Endothelial cell of umbilical vein (primary cell): ENCODE results near the gene RNF4.

Experiments used
- CTCF ChIP-seq, 2 donors: IDR thresholded peaks; 1 replicate in 1 of 2; 2 replicates in 1 of 2; pipeline ENCODE4 v1.5.1; 2011; ENCODE audit warnings: low read length in 2 of 2, mild to moderate bottlenecking in 2 of 2, moderate library complexity in 2 of 2, control low read depth in 1 of 2, inconsistent platforms in 1 of 2, low read depth in 1 of 2; ENCODE audit not compliant: insufficient read depth in 1 of 2; ENCODE audit errors: extremely low read depth in 1 of 2
- EZH2 ChIP-seq: IDR thresholded peaks from 2 replicates; pipeline ENCODE4 v1.6.1; 2012; ENCODE audit warnings: borderline replicate concordance, low read depth, mild to moderate bottlenecking, moderate library complexity, low read length, inconsistent platforms; ENCODE audit not compliant: severe bottlenecking
- JUN ChIP-seq: IDR thresholded peaks from 2 replicates; pipeline ENCODE4 v1.6.1; 2011; ENCODE audit warnings: borderline replicate concordance, low read depth; ENCODE audit not compliant: insufficient read length, insufficient read depth
- MYC ChIP-seq: IDR thresholded peaks from one replicate; pipeline ENCODE4 v1.6.1; 2011; ENCODE audit warnings: mild to moderate bottlenecking, low read depth, low read length
- POLR2A ChIP-seq: IDR thresholded peaks from 2 replicates; pipeline ENCODE4 v1.6.1; 2012; ENCODE audit warnings: low read depth, mild to moderate bottlenecking, control low read depth, low read length
- POLR2AphosphoS5 ChIP-seq: IDR thresholded peaks from 2 replicates; pipeline ENCODE4 v1.6.1; 2012; ENCODE audit warnings: low read depth, mild to moderate bottlenecking, control low read depth, low read length, moderate library complexity; ENCODE audit not compliant: insufficient read depth
- TF ChIP-seq, protein P1 (sequence below): IDR thresholded peaks from 2 replicates; pipeline ENCODE4 v1.6.1; 2011; ENCODE audit not compliant: insufficient read depth, insufficient read length

GRCh38 chr4:2472187-2472586 is 3.3 kb downstream of the RNF4 start:
- TF ChIP-seq, protein P1, sequence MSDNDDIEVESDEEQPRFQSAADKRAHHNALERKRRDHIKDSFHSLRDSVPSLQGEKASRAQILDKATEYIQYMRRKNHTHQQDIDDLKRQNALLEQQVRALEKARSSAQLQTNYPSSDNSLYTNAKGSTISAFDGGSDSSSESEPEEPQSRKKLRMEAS = no peak
- TF ChIP-seq EZH2 (no peak), POLR2A (no peak), CTCF (IDR thresholded peaks at IDR 0.05; ENCODE audit: extremely low read depth in 1 of 2, insufficient read depth in 1 of 2, low read depth in 1 of 2, low read length in 2 of 2) (no peak), POLR2AphosphoS5 (no peak), MYC (no peak), JUN (no peak)
